ENCODE measurements around the gene PRR5. TPM values are rescaled to one million over a fixed set of nuclear protein-coding genes. Genes with fewer than 3 reads are reported as not detected.

The PRR5 gene
- total and polyA plus RNA-seq, 2 donors, result 5.9 to 16.2 TPM

DNA sequence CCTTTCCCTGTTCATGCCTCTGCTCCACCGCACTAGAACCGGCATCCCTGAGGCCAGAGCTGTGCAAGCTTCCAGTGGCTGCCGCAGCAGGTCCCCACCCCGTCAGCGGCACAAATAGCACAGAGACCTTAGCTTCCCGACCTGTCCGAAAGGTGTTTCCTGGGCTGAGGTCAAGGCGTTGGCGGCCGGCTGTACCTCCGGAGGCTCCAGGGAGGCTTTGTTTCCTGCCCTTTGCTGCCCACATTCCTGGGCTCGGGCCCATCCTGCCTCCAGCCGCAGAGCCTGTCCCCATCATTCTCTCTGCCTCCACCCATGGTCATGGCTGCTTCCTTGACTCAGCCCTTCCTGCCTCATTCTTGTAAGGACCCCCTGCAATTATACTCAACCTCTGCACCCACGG lies 81.6 kb downstream of the PRR5 start:
- WGBS, result 52% methylated on average over 14 of the region's 14 CpGs
- Histone ChIP-seq H3K4me3 (ENCODE audit: low read length in 2 of 2) (no peak overlapping the region), H3K36me3 (ENCODE audit: control insufficient read depth in 2 of 2, insufficient read depth in 2 of 2, low read length in 1 of 2) (no peaks in the 10 kb centered on the region), H3K27ac (ENCODE audit: low read depth in 1 of 2, low read length in 1 of 2) (no peak overlapping the region), H3K9me3 (ENCODE audit: control insufficient read depth in 2 of 2, insufficient read depth in 1 of 2, low read length in 1 of 2) (no peaks in the 10 kb centered on the region), H3K4me1 (ENCODE audit: control insufficient read depth in 2 of 2, insufficient read depth in 2 of 2, low read length in 2 of 2) (no peaks in the 10 kb centered on the region), H3K27me3 (ENCODE audit: control insufficient read depth in 2 of 2, insufficient read depth in 1 of 2, low read length in 1 of 2) (no peaks in the 10 kb centered on the region)
- no peak for DNase-seq (ENCODE audit: low read depth in 6 of 9, low spot score in 9 of 9)

DNA sequence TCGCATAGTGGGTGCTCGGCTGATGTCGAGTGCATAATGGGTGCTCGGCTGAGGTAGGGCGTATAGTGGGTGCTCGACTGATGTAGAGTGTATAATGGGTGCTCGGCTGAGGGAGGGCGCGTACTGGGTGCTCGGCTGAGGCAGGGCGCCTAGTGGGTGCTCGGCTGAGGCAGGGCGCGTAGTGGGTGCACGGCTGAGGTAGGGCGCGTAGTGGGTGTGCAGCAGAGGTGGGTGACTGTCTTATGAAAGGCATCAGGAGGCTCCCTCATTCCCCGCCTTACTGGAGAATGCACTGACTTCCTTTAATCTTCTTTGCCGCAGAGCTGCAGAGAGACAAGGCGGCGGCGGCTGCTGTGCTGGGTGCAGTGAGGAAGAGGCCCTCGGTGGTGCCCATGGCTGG lies 84.1 kb downstream of the PRR5 start:
- no peak for DNase-seq (ENCODE audit: low read depth in 6 of 9, low spot score in 9 of 9)
- Histone ChIP-seq H3K4me1 (ENCODE audit: control insufficient read depth in 2 of 2, insufficient read depth in 2 of 2, low read length in 2 of 2) (no peaks in the 10 kb centered on the region), H3K36me3 (ENCODE audit: control insufficient read depth in 2 of 2, insufficient read depth in 2 of 2, low read length in 1 of 2) (no peaks in the 10 kb centered on the region)

DNA sequence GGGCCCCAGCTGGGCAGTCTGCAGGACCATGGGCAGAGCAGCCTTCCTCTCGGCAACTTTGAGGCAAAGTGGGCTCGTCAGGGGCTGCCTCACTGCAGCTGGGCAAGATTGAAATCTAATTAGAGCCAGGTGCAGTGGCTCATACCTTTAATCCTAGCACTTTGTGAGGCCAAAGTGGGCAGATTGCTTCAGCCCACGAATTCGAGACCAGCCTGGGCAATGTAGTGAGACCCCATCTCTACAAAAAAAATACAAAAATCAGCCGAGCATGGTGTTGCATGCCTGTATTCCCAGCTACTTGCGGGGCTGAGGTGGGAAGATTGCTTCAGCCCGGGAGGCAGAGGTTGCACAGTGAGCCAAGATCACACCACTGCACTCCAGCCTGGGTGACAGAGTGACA lies 84.6 kb downstream of the PRR5 start:
- Histone ChIP-seq H3K4me1 (ENCODE audit: control insufficient read depth in 2 of 2, insufficient read depth in 2 of 2, low read length in 2 of 2) (no peaks in the 10 kb centered on the region), H3K36me3 (ENCODE audit: control insufficient read depth in 2 of 2, insufficient read depth in 2 of 2, low read length in 1 of 2) (no peaks in the 10 kb centered on the region), H3K27ac (ENCODE audit: low read depth in 1 of 2, low read length in 1 of 2) (no peak overlapping the region), H3K4me3 (ENCODE audit: low read length in 2 of 2) (no peak overlapping the region), H3K27me3 (ENCODE audit: control insufficient read depth in 2 of 2, insufficient read depth in 1 of 2, low read length in 1 of 2) (no peaks in the 10 kb centered on the region), H3K9me3 (ENCODE audit: control insufficient read depth in 2 of 2, insufficient read depth in 1 of 2, low read length in 1 of 2) (no peaks in the 10 kb centered on the region)
- WGBS, result 86% methylated on average over 7 of the region's 7 CpGs
- no peak for DNase-seq (ENCODE audit: low read depth in 6 of 9, low spot score in 9 of 9)

More for the DNA sequence above, 84.1 kb downstream of the PRR5 start:
- H3K27me3 ChIP-seq (ENCODE audit: control insufficient read depth in 2 of 2, insufficient read depth in 1 of 2, low read length in 1 of 2), result no peaks in the 10 kb centered on the region
- H3K4me3 ChIP-seq (ENCODE audit: low read length in 2 of 2), result no peak overlapping the region
- H3K9me3 ChIP-seq (ENCODE audit: control insufficient read depth in 2 of 2, insufficient read depth in 1 of 2, low read length in 1 of 2), result no peaks in the 10 kb centered on the region
- 92% methylated on average over 23 of the region's 23 CpGs for WGBS
- no peak overlapping the region for H3K27ac ChIP-seq (ENCODE audit: low read depth in 1 of 2, low read length in 1 of 2)

Other genes starting within 250 kb of the PRR5 start
- 13.5 TPM for gene RTL6, start 204.0 kb upstream of the PRR5 start, total RNA-seq
- gene RTL6, start 204.0 kb upstream of the PRR5 start, polyA plus RNA-seq, result 5.7 TPM
- 1.5 TPM for gene ARHGAP8, start 50.4 kb downstream of the PRR5 start, total RNA-seq
- gene ARHGAP8, start 50.4 kb downstream of the PRR5 start, polyA plus RNA-seq, result 4.5 TPM